ENCODE results near the gene SAGE1. TPM values are rescaled to one million over a fixed set of nuclear protein-coding genes. Genes with fewer than 3 reads are reported as not detected.
"Not testable (repeated sequence)": the region's sequence is repeated elsewhere in the genome, so short reads cannot be mapped to it uniquely, and the experiment has no call there.

The SAGE1 gene, protein sequence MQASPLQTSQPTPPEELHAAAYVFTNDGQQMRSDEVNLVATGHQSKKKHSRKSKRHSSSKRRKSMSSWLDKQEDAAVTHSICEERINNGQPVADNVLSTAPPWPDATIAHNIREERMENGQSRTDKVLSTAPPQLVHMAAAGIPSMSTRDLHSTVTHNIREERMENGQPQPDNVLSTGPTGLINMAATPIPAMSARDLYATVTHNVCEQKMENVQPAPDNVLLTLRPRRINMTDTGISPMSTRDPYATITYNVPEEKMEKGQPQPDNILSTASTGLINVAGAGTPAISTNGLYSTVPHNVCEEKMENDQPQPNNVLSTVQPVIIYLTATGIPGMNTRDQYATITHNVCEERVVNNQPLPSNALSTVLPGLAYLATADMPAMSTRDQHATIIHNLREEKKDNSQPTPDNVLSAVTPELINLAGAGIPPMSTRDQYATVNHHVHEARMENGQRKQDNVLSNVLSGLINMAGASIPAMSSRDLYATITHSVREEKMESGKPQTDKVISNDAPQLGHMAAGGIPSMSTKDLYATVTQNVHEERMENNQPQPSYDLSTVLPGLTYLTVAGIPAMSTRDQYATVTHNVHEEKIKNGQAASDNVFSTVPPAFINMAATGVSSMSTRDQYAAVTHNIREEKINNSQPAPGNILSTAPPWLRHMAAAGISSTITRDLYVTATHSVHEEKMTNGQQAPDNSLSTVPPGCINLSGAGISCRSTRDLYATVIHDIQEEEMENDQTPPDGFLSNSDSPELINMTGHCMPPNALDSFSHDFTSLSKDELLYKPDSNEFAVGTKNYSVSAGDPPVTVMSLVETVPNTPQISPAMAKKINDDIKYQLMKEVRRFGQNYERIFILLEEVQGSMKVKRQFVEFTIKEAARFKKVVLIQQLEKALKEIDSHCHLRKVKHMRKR
- under 1 TPM in 1 of 2 donors, not detected in 1; 0.05 TPM for total RNA-seq
- polyA plus RNA-seq = not detected

- no peaks in the 10 kb centered on the region for H3K36me3 ChIP-seq (ENCODE audit: control insufficient read depth in 4 of 4, insufficient read depth in 3 of 4, low read depth in 1 of 4, low read length in 3 of 4)
- H3K4me3 ChIP-seq (ENCODE audit: low read depth in 1 of 3, low read length in 3 of 3) = no peak within 1 kb of the TSS
- H3K9ac ChIP-seq (ENCODE audit: low read depth in 1 of 2, low read length in 2 of 2) = no peak within 1 kb of the TSS
- DNase-seq (ENCODE audit: low spot score) = no peak
- peaks cover 0 to 2% (median 0%) of the 10 kb centered on the region in 4 donors for H3K9me3 ChIP-seq (ENCODE audit: control insufficient read depth in 4 of 4, low read length in 3 of 4)
- no peak for TF ChIP-seq EGR1 (IDR thresholded peaks at IDR 0.05; ENCODE audit: low read depth in 2 of 2)
- H3K4me1 ChIP-seq (ENCODE audit: control insufficient read depth in 4 of 4, insufficient read depth in 4 of 4, low read length in 3 of 4) = no peaks in the 10 kb centered on the region
- H3K27ac ChIP-seq (ENCODE audit: low read depth in 1 of 2, low read length in 2 of 2) = no peak within 1 kb of the TSS
- 85% methylated on average over 22 of the region's 22 CpGs for WGBS
- no peaks in the 10 kb centered on the region for H3K27me3 ChIP-seq (ENCODE audit: control insufficient read depth in 4 of 4, insufficient read depth in 4 of 4, low read length in 3 of 4)
These were observed at the start of gene SAGE1, which contains the start of gene CT45A10 for GRCh38 chrX:135893294-135893817. Gene SAGE1, plus strand, starts transcription at chrX:135893716. Its CDS starts 2,527 bp downstream, at chrX:135896243. Gene CT45A10, minus strand, starts transcription at chrX:135893444. Its CDS starts 8,100 bp downstream, at chrX:135885344.

GRCh38 chrX:135854438-135854837 lies 39.1 kb upstream of the SAGE1 start, which contains the start of gene CT45A8:
Gene CT45A8, minus strand, starts transcription at chrX:135854538. Its CDS starts 3,755 bp downstream, at chrX:135850783.
- H3K4me1 ChIP-seq (ENCODE audit: control insufficient read depth in 4 of 4, insufficient read depth in 4 of 4, low read length in 3 of 4); H3K9ac ChIP-seq (ENCODE audit: low read depth in 1 of 2, low read length in 2 of 2); H3K4me3 ChIP-seq (ENCODE audit: low read depth in 1 of 3, low read length in 3 of 3); H3K36me3 ChIP-seq (ENCODE audit: control insufficient read depth in 4 of 4, insufficient read depth in 3 of 4, low read depth in 1 of 4, low read length in 3 of 4); H3K9me3 ChIP-seq (ENCODE audit: control insufficient read depth in 4 of 4, low read length in 3 of 4); H3K27ac ChIP-seq (ENCODE audit: low read depth in 1 of 2, low read length in 2 of 2); DNase-seq (ENCODE audit: low spot score); H3K27me3 ChIP-seq (ENCODE audit: control insufficient read depth in 4 of 4, insufficient read depth in 4 of 4, low read length in 3 of 4): not testable (repeated sequence)
- WGBS = no CpG with 5 or more reads among the region's 17 CpGs

- H3K4me1 ChIP-seq (ENCODE audit: control insufficient read depth in 4 of 4, insufficient read depth in 4 of 4, low read length in 3 of 4); DNase-seq (ENCODE audit: low spot score); H3K9ac ChIP-seq (ENCODE audit: low read depth in 1 of 2, low read length in 2 of 2); H3K36me3 ChIP-seq (ENCODE audit: control insufficient read depth in 4 of 4, insufficient read depth in 3 of 4, low read depth in 1 of 4, low read length in 3 of 4); H3K27ac ChIP-seq (ENCODE audit: low read depth in 1 of 2, low read length in 2 of 2); H3K4me3 ChIP-seq (ENCODE audit: low read depth in 1 of 3, low read length in 3 of 3); H3K9me3 ChIP-seq (ENCODE audit: control insufficient read depth in 4 of 4, low read length in 3 of 4); H3K27me3 ChIP-seq (ENCODE audit: control insufficient read depth in 4 of 4, insufficient read depth in 4 of 4, low read length in 3 of 4): not testable (repeated sequence)
- WGBS = no CpG with 5 or more reads among the region's 17 CpGs
These were observed 21.8 kb upstream of the SAGE1 start, which contains the start of gene CT45A9 for GRCh38 chrX:135871712-135872111. Gene CT45A9, minus strand, starts transcription at chrX:135871812. Its CDS starts 3,751 bp downstream, at chrX:135868061.

DNA sequence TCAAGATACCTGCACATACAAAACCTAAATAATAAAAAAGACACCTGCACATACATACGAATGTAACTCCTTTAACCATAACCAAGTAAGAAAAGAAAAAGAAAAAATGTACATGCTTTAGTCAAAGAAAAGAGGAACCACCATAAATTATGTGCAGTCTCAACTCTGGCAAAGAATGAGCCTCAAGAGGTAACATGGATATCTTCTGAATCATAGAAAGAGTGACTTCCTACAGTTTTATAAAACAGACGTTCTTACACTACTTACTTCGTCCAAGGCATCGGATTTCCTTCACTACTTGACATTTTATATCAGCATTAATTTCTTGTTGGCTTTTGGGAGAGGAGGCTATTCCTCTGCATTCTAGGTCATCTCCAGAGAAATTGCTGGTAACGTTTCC lies 10.8 kb upstream of the SAGE1 start:
- not testable (repeated sequence) for H3K36me3 ChIP-seq (ENCODE audit: control insufficient read depth in 4 of 4, insufficient read depth in 3 of 4, low read depth in 1 of 4, low read length in 3 of 4); H3K4me1 ChIP-seq (ENCODE audit: control insufficient read depth in 4 of 4, insufficient read depth in 4 of 4, low read length in 3 of 4); H3K27ac ChIP-seq (ENCODE audit: low read depth in 1 of 2, low read length in 2 of 2); H3K9me3 ChIP-seq (ENCODE audit: control insufficient read depth in 4 of 4, low read length in 3 of 4); H3K27me3 ChIP-seq (ENCODE audit: control insufficient read depth in 4 of 4, insufficient read depth in 4 of 4, low read length in 3 of 4); H3K9ac ChIP-seq (ENCODE audit: low read depth in 1 of 2, low read length in 2 of 2); DNase-seq (ENCODE audit: low spot score); H3K4me3 ChIP-seq (ENCODE audit: low read depth in 1 of 3, low read length in 3 of 3)
- WGBS = 50% methylated on average over 4 of the region's 5 CpGs

GRCh38 chrX:135888230-135888629 lies 5.3 kb upstream of the SAGE1 start:
- H3K4me3 ChIP-seq (ENCODE audit: low read depth in 1 of 3, low read length in 3 of 3); H3K4me1 ChIP-seq (ENCODE audit: control insufficient read depth in 4 of 4, insufficient read depth in 4 of 4, low read length in 3 of 4); H3K36me3 ChIP-seq (ENCODE audit: control insufficient read depth in 4 of 4, insufficient read depth in 3 of 4, low read depth in 1 of 4, low read length in 3 of 4); H3K9me3 ChIP-seq (ENCODE audit: control insufficient read depth in 4 of 4, low read length in 3 of 4); DNase-seq (ENCODE audit: low spot score); H3K9ac ChIP-seq (ENCODE audit: low read depth in 1 of 2, low read length in 2 of 2); H3K27ac ChIP-seq (ENCODE audit: low read depth in 1 of 2, low read length in 2 of 2); H3K27me3 ChIP-seq (ENCODE audit: control insufficient read depth in 4 of 4, insufficient read depth in 4 of 4, low read length in 3 of 4): not testable (repeated sequence)
- 89% methylated on average over 10 of the region's 18 CpGs for WGBS

DNA sequence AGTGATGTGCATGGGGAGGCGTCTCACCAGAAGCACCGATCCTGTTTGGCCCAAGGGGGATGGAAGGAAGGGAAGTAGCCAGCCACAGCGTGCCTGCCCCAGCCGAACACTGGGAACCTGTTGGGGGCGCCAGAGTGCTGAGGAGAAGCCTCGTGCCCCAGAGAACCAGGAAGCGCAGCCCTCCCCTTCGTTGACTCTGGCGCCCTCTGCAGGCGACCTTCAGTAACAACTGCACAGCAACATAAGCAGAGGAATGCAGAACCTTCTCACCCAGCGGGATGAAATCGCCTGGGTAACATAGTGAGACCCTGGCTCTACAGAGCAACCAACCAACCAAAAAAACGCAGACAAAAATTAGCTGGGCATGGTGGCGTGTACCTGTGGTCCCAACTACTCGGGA lies 4.5 kb upstream of the SAGE1 start:
- not testable (repeated sequence) for H3K27ac ChIP-seq (ENCODE audit: low read depth in 1 of 2, low read length in 2 of 2); H3K9me3 ChIP-seq (ENCODE audit: control insufficient read depth in 4 of 4, low read length in 3 of 4); DNase-seq (ENCODE audit: low spot score); H3K9ac ChIP-seq (ENCODE audit: low read depth in 1 of 2, low read length in 2 of 2); H3K36me3 ChIP-seq (ENCODE audit: control insufficient read depth in 4 of 4, insufficient read depth in 3 of 4, low read depth in 1 of 4, low read length in 3 of 4); H3K4me1 ChIP-seq (ENCODE audit: control insufficient read depth in 4 of 4, insufficient read depth in 4 of 4, low read length in 3 of 4); H3K4me3 ChIP-seq (ENCODE audit: low read depth in 1 of 3, low read length in 3 of 3); H3K27me3 ChIP-seq (ENCODE audit: control insufficient read depth in 4 of 4, insufficient read depth in 4 of 4, low read length in 3 of 4)
- 74% methylated on average over 13 of the region's 15 CpGs for WGBS

All from liver (tissue), 9 donors.